LNCaP clone FGC (cell line): ENCODE data around the gene LYL1.

Experiments used
- DNase-seq: peaks from one replicate; pipeline ENCODE4 v3.0.0-alpha.2; 2011; ENCODE audit warnings: low read depth
- H3K4me3 ChIP-seq: 2 replicates; pipeline ENCODE4 v1.5.1; 2011; ENCODE audit warnings: mild to moderate bottlenecking, low read depth, low read length, control low read depth
- TF ChIP-seq, protein P1 (sequence below): IDR thresholded peaks from 2 replicates; pipeline ENCODE4 v1.5.1; 2012; ENCODE audit warnings: mild to moderate bottlenecking; ENCODE audit not compliant: control insufficient read depth, insufficient read depth; ENCODE audit errors: extremely low read depth

The LYL1 gene

DNA sequence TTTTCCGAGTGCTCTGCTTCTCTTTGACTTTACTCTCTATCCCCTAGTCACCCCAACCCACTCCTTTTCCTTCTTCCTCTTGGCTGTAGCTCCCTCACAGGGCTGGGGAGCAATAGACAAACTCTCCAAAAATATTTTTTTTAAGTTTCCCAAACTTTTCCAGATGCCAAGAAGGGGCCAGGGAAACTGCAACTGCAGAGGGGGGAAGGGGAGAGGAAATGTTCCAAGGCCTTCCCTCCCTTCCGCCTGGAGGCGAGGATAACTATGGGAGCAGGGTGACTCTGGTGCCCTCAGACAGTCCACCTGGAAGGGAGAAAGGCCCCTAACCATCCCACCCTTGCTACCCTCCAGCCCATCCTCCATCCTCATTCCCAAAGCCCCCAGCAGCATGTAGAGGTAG lies 49.4 kb downstream of the LYL1 start:
- no peak for DNase-seq
- TF ChIP-seq, protein P1, sequence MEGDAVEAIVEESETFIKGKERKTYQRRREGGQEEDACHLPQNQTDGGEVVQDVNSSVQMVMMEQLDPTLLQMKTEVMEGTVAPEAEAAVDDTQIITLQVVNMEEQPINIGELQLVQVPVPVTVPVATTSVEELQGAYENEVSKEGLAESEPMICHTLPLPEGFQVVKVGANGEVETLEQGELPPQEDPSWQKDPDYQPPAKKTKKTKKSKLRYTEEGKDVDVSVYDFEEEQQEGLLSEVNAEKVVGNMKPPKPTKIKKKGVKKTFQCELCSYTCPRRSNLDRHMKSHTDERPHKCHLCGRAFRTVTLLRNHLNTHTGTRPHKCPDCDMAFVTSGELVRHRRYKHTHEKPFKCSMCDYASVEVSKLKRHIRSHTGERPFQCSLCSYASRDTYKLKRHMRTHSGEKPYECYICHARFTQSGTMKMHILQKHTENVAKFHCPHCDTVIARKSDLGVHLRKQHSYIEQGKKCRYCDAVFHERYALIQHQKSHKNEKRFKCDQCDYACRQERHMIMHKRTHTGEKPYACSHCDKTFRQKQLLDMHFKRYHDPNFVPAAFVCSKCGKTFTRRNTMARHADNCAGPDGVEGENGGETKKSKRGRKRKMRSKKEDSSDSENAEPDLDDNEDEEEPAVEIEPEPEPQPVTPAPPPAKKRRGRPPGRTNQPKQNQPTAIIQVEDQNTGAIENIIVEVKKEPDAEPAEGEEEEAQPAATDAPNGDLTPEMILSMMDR = no peak
- peak overlapping the region; percentile 3; the same call in 1 of the 2 replicates for H3K4me3 ChIP-seq

DNA sequence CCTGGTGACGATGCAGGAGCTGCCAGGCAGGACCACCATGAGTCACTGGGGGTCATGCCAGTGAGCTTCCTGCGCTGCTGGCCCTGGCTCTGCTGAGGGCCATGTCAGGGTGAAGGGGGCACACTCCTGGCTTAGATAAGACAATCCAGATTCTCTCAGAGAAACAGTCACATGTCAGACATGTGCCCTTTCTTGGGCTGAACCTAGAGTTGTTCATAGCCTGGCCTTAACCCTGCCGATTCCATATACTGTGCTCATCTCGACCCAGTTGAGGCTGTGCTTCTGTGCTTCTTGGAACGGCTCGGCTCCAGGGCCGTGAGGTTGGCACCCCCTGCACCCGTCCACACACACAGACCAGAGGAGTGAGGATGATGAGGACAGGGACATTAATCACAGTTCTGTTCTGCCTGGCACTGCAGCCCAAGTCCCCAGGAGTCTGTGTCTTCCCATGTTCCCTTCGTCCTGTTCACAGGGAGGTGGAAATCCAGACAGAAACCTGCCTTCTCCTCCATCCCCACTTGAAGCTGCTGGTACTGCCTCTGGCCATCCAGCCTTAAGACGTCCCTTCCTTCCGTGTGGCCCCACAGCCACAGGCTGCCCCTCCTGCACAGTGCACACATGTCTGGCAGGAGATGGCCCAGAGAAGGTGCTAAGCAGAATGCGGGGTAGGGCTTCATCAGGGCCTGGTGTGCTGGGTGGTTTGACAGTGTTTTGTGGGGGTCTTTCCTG lies 50.0 kb downstream of the LYL1 start:
- TF ChIP-seq, protein P1 = no peak
- DNase-seq = no peak
- no peak overlapping the region for H3K4me3 ChIP-seq

DNA sequence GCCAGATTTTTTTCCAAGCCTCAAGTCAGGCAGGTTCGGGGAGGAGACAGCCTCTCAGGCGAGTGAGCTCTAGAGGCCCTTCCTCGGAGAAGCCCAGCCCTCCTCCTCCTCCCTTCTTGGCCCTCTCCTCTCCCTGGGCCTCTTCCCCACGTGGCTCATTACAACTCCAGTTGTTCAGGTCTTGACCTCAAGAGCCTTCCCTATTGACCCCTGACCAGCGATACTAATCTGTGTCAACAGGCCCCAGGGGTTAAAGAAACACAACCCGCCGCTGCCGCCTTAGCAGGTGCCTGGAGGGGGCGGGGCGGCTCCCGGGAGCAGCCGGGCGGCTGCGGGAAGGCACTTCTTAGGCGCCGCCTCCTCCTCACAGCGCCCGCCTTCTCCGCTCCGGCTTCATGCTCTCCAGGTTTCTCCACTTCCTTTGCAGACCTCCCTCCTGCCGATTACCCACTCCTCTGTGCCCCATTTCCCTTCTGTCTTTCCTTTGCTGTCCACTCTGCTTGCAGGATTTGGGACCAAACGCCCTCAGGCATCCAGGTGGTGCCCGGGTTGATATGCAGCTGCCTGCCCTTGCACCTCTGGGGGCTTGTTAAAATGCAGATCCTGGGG lies 51.0 kb downstream of the LYL1 start:
- DNase-seq = peak; percentile 99
- TF ChIP-seq, protein P1 = no peak
- peak overlapping the region; percentile 43 for H3K4me3 ChIP-seq

DNA sequence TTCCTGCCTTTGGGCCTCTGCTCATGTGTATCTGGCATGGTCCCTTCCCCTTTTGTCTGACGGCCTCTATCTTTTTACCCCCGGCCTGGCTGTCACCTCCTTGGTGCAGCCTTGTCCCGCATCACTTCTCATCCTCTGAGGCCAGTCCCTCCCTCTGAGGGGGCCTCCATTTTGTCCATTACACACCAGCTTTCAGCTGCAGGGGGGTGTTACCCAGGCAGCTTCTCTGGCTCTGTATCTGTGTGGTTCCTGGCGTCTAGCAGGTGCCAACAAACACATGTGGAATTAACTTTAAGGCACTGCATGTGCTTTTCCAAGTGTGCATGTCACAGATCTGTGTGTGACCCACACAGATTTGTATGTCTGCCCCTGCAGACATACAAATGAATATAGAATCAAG lies 52.4 kb downstream of the LYL1 start:
- no peak for DNase-seq
- TF ChIP-seq, protein P1 = no peak
- no peak overlapping the region for H3K4me3 ChIP-seq
